Measurements from ENCODE around the gene ZNF217.
"Not testable (repeated sequence)": the region's sequence is repeated elsewhere in the genome, so short reads cannot be mapped to it uniquely, and the experiment has no call there.

- not testable (repeated sequence) for TF ChIP-seq CTCF (conservative IDR thresholded peaks at IDR 0.05 in 1 of 2, IDR thresholded peaks at IDR 0.05 in 1 of 2; ENCODE audit: low read depth in 1 of 2, low read length in 2 of 2); EZH2 (IDR thresholded peaks at IDR 0.05; ENCODE audit: low read length, missing control alignments)
Observed at GRCh38 chr20:53592454-53592991, 1.1 kb downstream of the ZNF217 start.

Measured in fibroblast of lung (primary cell).